Activated CD4-positive, alpha-beta T cell treated with anti-CD3 and anti-CD28 coated beads for 1 hour (primary cell): ENCODE data around the gene NFKBIE.

Experiments
- DNase-seq: peaks from one replicate; pipeline ENCODE4 v3.0.0-alpha.2; 2020

NFKBIE gene

DNA sequence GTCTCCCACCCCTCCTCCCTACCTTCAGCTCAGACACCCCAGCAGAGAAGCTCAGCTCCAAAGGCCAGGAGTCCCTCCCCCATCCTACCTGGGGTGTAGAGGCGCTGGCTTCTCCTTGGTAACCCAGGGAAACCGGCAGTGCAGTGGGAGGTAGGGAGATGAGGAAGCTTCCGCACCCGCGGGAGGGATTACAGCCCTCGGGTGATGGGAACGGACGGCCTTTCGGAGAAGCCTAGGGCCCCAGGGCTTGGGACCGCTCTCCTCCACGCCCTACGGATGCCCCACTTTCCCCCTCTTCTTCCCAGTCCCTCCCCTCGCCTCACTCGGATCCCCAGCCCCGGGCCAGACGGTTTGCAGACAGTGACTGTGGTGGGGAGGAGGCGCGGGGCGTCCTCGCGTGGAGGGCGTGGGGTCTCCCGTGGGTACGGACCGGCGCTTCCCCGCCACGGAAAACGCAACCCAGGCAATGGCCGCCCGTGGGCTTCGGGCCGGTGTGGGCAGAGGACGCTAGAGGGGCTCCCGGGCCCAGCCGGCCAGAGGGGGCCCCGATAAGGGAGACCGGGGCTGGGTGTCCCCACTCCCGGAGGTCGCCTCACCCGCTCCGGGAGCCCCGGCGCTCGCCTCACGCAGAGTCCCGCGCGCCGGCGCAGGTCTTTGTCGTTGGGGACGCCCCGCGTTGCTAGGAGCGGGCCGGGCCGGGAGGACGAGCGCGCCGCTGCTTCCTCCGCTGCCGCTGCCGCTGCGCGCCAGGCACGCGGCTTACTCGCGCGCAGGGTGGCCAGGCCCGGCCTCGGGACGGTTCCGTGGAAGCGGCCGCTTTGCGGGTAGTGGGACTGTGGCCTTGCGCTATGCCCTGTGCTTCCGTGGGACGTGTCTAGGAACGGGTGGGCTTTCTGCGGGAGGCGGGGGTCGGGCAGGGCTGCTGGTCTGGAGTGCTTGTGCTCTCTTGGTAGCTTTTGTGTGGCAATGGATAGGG lies 32.0 kb upstream of the NFKBIE start:
- DNase-seq = peak; percentile 40

DNA sequence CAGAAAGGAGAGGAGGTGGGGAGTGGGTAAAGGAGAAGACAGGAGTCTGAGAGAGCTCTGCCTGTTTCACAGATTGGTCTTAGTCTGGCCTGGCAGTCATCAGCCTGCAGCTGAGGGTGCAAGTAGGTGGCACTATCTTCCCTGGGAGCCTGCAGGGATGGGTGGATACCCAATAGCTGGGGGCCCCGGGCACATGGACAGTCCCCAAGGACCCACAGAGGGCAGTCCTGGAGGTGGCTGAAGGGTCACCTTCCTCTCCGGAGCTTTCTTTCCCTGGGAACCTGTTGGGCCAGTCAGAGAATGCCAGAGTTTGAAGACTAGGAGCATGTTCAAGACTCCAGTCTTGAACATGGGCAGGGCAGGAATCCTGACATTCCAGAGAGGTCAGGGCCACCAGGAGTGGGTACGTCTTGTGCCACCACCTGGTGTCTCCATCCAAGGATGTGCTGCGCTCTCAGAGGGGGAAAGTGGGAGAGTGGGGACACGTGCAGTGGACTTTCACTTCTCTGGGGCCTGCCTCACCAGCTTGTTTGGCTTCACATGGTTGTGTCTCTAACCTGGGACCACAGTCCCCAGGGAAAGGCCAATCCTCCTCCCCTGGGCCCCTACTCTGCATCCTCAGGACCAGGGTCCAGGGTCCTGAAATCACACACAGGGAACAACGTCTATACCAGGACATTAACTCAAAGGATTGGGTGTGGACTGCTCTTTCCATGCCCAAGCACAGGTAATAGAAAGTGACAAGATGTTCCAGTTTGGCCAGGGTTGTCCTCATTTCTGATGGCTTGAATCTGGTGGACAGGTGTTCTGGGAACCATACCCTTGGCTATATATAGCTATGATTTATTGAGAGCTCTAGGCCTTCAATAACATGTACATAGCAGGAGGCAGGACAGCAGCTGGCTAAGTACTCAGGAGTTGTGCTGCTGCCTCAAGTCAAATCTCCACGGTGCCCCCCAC lies 29.8 kb upstream of the NFKBIE start:
- DNase-seq = no peak

DNA sequence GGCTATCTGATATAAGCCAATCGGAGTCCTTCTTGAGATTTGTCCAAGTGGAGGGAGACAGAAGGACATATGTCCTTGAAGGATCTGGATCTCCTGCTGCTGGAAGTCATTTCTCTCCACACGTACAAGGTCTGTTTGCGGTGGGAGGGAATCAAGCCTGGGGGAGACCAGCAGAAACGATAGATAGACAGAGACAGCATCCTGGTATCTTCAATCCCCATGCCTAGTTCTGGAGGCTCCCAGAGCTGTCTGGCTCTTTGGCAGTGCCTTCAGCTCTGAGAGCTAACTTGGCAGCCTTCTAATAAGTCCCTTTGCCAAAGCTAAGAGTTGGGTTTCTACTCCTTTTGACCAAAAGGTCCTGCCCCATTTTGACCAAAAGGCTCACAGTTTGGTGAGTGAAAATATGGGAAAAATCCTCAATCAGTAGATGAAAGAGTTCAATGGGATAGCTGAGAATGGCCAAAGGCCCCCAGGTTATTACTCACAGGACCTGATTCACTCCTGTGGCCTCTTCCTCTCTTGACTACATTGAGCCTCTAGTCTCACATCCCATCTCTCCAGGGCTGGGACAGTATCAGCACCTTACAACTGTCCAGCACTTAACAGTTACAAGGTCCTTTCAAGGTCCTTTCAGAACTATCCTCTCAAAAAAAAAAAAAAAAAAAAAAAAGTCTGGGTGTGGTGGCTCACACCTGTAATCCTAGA lies 27.5 kb upstream of the NFKBIE start:
- no peak for DNase-seq

DNA sequence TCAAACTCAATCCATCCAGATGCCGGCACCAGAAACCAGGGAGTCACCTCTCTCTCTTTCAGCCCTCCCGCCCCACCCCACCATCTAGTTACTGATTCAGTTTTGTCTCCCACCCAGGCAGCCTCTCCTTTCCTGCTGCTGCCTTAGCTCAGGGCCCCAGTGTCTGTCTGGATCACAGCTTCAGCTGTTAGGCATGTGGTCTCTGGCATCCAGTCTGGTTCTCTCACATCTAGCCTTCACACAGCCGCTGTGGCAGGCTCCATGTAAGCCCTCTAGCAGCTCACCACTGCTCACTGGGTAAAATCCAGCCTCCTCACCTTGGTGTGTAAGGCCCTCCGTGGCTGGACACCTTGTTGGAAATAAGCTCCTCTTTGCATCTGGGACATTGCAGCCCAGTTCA lies 26.5 kb upstream of the NFKBIE start:
- no peak for DNase-seq

DNA sequence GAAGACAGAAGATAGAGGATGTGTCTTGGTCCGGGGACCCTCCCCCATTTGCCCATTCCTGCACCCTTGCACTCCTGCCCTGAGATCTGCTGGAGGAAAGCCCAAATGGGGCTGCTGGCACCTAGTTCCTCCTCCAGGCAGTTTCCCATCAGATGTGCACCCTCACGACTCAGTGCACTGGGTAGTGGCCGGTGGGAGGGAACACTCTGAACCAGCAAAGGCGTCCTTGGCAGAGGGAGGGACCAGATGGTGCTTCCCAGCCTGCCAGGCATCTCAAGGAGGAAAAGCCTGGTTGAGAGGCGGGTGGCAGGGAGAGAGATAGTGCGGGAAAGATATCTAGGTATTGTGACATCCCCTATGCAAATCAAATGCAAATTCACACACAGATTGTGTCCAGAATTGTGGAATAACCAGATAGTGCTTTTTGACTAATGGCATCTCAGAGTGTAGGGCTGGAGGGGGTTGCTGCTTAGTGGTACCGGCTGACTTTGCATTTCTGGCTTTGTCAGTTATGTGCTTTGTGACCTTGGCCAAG lies 24.4 kb upstream of the NFKBIE start:
- no peak for DNase-seq

DNA sequence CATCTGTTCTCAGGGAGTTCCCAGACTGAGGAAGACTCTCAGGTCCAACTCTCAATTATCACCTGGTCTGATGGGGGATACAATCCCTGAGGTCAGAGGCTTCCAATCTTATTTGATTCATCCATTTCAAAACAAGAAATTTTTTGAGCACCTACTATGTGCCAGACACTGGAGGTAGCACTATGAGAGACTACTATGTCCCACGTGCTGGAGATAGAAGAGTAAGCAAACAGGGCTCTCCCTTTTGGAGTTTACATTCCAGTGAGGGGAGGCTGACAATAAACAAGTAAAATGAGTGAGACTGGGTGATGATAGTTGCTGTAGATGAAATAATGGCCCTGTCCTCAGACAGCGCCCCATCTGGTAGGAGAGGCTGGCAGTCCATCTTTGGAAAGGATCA lies 21.4 kb upstream of the NFKBIE start:
- DNase-seq = no peak

DNA sequence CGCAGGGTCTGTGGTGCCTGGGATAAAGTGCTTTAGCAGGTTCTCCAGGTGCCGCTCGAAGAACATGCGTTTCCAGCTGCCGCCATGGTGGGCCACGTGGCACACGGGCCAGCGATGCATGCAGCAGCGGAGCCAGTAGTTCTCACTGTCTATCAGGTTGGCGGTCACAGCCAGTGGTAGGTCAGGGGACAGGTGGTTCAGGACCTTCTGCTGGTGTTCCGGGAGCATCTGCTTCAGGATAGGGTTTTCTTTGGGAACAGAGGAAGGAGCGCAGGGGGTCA lies 20.9 kb upstream of the NFKBIE start:
- DNase-seq = no peak

GRCh38 chr6:44285552-44286284 lies 20.4 kb upstream of the NFKBIE start:
- no peak for DNase-seq

DNA sequence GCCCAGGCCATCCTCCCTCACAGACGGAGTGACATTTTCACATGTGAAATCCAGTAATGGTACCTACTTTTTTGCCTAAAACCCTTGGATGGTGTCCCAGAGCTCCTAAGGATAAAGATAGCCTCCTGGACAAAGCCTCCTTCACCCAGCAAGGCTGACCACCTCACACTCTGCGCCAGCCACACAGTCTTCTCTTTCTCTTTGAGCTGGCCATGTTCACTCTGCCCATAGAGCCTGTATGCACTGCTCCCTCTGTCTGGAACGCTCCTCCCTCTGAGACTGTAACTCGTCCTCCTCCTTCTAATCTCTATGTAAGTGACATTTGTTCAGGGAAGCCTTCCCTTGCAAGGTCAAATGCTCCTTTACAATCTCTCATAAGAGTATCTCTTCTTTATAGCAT lies 19.5 kb upstream of the NFKBIE start:
- DNase-seq = no peak

- no peak for DNase-seq
These were observed 18.8 kb upstream of the NFKBIE start for GRCh38 chr6:44284121-44284520.

DNA sequence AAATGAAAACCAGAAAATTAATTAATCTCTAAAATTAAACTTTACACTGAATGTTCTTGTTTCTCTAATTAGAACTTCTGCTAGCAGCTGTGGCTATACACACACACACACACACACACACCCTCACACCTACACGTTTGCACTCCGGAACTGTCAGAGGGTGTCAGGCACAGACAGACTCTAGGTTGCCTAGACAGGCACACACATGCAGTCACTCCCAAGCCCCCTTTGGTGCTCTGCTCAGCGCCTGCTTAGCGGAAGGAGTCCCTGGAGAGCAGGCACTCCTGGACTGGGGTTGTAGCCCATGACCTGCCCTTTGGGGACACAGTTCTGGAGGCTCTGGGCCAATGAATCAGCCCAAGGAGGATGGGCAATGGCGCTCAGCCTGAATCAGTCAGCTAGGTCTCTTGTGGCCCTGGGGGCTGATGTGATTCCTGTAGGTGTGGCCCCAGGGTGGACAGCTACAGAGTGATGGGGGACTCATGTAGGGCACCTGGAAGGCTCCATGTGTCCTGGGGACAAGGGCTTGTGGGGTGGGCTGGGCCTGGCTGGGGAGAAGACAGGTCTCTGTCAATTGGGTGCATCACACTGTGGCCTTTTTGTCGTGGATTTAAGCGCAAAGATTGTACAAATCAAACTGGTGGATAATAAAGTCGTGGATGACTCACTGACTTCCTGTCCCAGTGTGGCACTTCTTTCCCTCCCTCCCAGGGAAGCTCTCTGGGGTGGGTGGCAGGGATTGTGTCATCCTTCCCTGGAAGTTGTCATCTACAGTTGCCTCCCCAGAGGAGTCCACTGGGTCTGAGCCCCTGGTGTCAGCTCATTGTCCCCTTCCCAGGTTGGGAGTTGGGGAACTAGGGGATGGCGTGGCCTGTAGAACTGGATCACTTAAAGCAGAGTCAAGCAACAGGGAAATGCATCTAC lies 13.7 kb upstream of the NFKBIE start:
- no peak for DNase-seq

DNA sequence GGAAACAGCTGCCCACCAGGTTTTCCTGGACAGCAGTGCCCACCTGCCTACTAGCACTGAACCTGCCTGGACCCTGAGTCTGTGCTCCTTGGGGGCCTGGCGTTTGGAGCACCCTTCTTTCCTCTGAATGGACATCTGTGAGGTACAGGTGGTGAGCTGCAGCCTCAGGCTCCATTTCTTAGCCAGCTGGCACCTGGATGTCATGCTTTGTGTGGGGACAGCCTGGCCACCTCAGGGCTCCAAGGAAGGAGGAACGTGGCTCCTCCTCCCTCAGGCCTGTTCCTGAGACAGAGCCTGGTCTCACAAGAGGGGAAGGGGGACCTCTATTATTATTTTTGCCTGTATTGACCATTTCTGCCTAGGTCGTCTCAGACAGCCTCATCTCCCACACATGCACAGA lies 13.0 kb upstream of the NFKBIE start:
- DNase-seq = no peak

DNA sequence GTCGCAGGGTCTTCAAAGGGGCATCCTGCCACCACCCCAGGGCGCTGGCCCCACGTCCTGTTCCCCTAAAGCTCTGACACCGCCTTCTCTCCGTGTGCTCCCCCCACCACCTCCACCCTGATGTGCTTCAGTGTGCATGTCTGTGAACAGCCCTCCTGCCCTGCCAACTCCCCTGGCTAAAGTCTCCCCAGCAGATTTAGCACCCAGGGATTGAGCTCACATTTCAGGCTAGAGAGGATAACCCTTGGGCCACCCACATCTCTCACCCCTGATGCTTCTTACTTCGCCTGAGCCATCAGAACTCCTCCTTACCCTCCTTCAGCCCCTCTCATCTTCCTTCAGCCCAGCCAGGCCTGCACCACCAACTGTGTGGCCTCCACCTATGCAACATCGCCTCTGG lies 12.4 kb upstream of the NFKBIE start:
- no peak for DNase-seq

GRCh38 chr6:44276667-44277640 lies 11.6 kb upstream of the NFKBIE start:
- DNase-seq = no peak

GRCh38 chr6:44275749-44276648 lies 10.6 kb upstream of the NFKBIE start:
- DNase-seq = no peak

DNA sequence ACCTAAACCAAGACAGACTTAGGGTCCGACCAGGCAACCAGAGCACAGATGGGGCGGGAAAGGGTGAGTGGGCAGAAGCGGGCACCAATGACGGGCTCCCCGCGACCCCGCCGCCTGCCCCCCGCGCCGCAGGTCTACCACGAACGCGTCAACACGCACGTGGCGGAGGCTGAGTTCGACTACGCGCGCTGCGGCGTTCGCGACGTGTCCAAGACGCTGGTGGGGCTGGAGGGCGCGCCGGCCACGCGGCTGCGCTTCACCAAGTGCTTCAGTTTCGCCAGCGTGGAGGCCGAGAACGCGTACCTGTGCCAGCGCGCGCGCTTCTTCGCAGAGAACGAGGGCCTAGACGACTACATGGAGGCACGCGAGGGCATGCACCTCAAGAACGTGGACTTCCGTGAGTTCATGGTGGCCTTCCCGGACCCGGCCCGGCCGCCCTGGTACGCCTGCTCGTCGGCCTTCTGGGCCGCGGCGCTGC lies 10.0 kb upstream of the NFKBIE start:
- DNase-seq = no peak

- DNase-seq = no peak
These were observed 8.3 kb upstream of the NFKBIE start for GRCh38 chr6:44273617-44274016.

DNA sequence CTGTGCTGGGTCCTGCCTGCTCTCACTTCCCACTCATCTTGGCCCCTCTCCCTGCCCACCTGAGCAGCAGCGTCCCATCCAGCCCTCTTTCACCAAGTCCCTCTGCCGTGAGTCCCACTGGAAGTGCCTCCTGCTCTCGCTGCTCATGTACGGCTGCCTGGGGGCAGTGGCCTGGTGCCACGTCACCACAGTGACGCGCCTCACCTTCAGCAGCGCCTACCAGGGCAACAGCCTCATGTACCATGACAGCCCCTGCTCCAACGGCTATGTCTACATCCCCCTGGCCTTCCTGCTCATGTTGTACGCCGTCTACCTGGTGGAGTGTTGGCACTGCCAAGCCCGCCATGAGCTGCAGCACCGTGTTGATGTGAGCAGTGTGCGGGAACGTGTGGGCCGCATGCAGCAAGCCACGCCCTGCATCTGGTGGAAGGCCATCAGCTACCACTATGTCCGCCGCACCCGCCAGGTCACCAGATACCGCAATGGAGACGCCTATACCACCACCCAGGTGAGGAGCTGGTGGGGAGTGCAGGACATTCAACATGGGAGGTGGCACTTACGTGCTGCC lies 7.7 kb upstream of the NFKBIE start:
- no peak for DNase-seq
